Astrocyte of the cerebellum (primary cell): ENCODE data around the gene ARMH1.

Experiments used
- DNase-seq: peaks from one replicate; pipeline ENCODE4 v3.0.0-alpha.2; 2011; ENCODE audit warnings: low read depth
- H3K4me3 ChIP-seq: 2 replicates; pipeline ENCODE4 v1.5.1; 2011; ENCODE audit warnings: mild to moderate bottlenecking, low read depth, low read length, moderate library complexity
- CTCF ChIP-seq: IDR thresholded peaks from 2 replicates; pipeline ENCODE4 v1.5.1; 2012; ENCODE audit warnings: low read length, low read depth, moderate library complexity, mild to moderate bottlenecking; ENCODE audit errors: missing control alignments
- in situ Hi-C: cut with HindIII; loops from 2 replicates; pipeline ENCODE4 v1.10.0; 2017; ENCODE audit warnings: low sequenced_read_pairs

Gene ARMH1

GRCh38 chr1:44670751-44671640 lies 3.5 kb upstream of the ARMH1 start:
- in situ Hi-C loops = no loop called here
- no peak for DNase-seq
- TF ChIP-seq CTCF = no peak
- no peak overlapping the region for H3K4me3 ChIP-seq

- DNase-seq = peak; percentile 86
- no peak for TF ChIP-seq CTCF
- in situ Hi-C loops = no loop called here
- no peak overlapping the region for H3K4me3 ChIP-seq
Observed at GRCh38 chr1:44672254-44672955, 2.1 kb upstream of the ARMH1 start.

GRCh38 chr1:44672961-44673674 lies 1.4 kb upstream of the ARMH1 start:
- no peak for DNase-seq
- peak overlapping the region; percentile 55 for H3K4me3 ChIP-seq
- TF ChIP-seq CTCF = no peak
- in situ Hi-C loops = no loop called here

- in situ Hi-C loops = no loop called here
- peak overlapping the region; percentile 55 for H3K4me3 ChIP-seq
- no peak for DNase-seq
- no peak for TF ChIP-seq CTCF
Observed at GRCh38 chr1:44673675-44674112, 820 bp upstream of the ARMH1 start.

- peak overlapping the region; percentile 55 for H3K4me3 ChIP-seq
- no peak for DNase-seq
- no peak for TF ChIP-seq CTCF
- in situ Hi-C loops = no loop called here
Observed at GRCh38 chr1:44675186-44675585, 672 bp downstream of the ARMH1 start.

- no peak for DNase-seq
- in situ Hi-C loops = no loop called here
Observed at GRCh38 chr1:44676484-44677200, 2.1 kb downstream of the ARMH1 start.

More at GRCh38 chr1:44676484-44677200, 2.1 kb downstream of the ARMH1 start:
- TF ChIP-seq CTCF = no peak
- no peak overlapping the region for H3K4me3 ChIP-seq
